Fibroblast of peridontal ligament (primary cell): ENCODE measurements around the gene CENPS.
"Not testable (repeated sequence)": the region's sequence is repeated elsewhere in the genome, so short reads cannot be mapped to it uniquely, and the experiment has no call there.

ENCODE experiments used
- DNase-seq: peaks from one replicate; pipeline ENCODE4 v3.0.0-alpha.2; 2010; ENCODE audit errors: extremely low read depth

Gene CENPS

GRCh38 chr1:10419351-10419750 lies 10.9 kb upstream of the CENPS start:
- no peak for DNase-seq

GRCh38 chr1:10421637-10422036 lies 8.6 kb upstream of the CENPS start:
- DNase-seq, result no peak

- DNase-seq, result peak; percentile 55
These were observed 6.2 kb upstream of the CENPS start for GRCh38 chr1:10424034-10424433.

DNA sequence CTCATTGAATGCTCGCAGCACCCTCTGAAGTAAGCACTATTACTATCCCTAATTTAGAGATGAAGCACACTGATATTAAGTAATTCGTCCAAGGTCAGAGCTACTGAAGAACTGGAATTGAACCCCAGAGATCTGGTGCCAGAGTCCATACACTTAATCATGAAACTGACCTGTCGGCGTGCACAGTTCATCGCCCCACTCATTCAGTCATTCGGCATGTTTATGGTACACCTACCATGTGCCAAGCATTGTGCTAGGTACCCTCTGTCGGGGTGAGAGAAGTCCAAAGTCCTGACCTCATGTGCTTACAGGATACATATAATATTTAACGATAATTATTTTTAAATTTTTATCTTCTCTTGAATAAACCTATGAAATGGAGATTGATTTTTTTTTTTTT lies 5.6 kb upstream of the CENPS start:
- DNase-seq, result no peak

GRCh38 chr1:10425826-10426534 lies 4.3 kb upstream of the CENPS start:
- not testable (repeated sequence) for DNase-seq

- DNase-seq, result not testable (repeated sequence)
These were observed 3.7 kb upstream of the CENPS start for GRCh38 chr1:10426535-10426848.

DNA sequence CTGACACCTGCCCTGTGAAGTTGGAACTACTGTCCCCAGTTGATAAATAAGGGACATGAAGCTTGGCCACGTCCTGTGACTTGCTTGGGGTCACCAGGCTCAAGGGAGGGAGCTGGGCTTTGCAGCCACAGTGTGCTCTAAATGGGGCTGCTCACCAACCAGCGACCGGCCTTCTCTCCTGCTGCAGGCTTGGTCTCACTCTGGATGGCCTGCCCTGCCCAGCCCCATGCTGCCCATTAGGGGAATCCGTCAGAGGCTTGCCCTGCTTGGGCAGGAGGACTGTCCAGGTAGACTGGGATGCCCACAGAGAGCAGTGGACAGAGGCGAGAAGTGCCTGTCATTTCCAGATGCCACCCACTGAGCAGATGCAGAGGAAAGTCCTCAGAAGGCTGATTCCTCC lies 1.2 kb upstream of the CENPS start:
- DNase-seq, result no peak

DNA sequence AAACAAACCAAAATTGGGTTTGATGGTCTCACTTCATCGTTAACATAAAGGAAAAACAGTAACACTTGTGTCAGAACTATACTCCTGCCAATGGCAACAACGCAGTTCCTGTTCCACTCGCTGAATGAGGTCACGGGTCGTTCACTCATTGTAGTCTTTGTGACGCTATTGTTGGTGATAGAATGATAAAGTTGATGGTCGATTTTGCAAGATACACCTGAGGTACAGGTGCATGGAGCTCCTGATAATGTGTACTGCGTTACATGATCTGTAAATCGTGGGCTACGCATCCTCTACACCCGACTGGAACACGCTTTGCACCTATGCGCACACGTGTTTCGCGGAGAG lies 391 bp upstream of the CENPS start:
- no peak for DNase-seq

DNA sequence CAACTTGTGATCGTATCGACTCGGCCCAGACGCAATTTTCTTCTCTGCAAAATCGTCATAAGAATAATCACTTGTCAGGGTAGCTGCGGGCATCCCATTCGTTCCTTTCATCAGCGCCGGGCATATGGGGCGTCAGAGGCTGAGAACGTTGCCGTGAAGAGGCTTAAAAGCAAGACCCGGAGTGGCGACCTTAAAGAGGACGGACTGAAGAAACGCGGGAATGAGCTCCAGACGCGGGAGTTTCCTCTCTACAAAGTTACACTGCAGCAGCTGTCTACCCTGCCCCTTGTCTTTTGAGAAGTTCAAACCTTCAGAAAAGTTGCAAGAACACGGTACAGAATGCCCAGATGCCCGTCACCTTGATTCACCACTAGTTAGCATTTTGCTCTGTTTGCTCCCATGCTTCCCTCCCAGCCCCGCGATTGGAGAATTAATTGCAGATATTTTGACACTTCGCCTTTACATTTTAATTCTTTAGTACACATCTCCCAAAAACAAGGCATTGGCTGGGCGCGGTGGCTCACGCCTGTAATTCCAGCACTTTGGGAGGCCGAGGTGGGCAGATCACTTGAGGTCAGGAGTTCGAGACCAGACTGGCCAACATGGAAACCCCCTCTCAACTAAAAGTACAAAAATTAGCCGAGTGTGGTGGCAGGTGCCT lies 967 bp downstream of the CENPS start:
- peak; percentile 51 for DNase-seq

DNA sequence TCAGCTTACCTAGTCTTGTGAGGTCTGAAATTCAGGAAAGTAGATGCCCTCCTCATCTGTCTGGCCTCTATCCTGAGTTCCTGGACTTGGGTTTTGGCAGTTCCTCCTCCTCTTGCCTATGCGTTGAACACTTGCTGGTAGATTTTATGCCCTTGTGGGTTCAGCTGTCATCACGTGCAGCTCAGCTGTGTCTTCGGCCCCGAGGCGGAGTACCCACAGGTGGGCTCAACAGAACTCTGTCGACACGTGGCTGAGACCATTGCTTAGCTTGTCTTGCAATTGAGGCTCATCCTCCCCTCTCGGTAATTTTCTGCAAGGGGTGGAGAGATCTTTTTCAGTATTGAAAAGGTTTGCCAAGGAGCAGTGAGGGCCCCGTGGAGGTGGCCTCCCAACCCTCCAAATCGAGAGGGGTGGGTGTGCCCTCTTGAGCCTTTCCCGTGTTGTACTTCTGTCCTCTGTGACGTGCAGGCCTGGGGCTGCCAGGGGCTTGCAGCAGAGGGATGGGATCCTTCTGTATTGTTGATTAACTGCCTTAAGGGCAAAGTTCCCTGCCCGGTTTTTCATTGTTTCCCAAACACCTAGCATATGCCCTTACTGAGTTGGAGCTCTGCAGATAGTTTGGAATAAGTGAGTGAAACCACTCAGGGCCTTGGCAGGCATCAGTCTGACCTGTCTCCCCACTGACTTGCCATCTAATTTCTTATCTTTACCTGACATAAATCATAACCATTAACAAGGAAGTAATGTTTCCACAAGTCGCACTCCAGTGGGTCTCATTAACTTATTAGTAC lies 2.9 kb downstream of the CENPS start:
- no peak for DNase-seq

- DNase-seq, result no peak
These were observed 3.6 kb downstream of the CENPS start for GRCh38 chr1:10433790-10434189.

GRCh38 chr1:10434590-10434989 lies 4.4 kb downstream of the CENPS start:
- DNase-seq, result no peak

GRCh38 chr1:10437052-10437451 lies 6.8 kb downstream of the CENPS start:
- DNase-seq, result no peak

GRCh38 chr1:10438677-10439163 lies 8.5 kb downstream of the CENPS start:
- no peak for DNase-seq

DNA sequence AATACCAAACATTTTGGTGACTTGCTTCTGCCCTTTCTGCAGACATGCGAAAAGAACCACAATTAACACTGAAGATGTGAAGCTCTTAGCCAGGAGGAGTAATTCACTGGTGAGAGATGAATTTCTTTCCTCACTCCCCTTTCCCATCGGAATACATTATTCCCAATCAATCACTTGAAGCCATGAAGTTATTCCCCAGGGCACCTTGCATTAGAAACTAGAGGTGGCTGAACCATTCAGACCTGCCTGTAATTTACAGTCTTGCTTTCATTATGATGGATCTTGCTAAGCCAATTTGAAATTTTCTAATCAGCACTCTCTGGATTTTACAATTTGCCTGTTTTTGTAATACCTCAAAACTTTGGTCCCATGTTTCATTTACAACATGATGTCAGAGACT lies 10.1 kb downstream of the CENPS start:
- no peak for DNase-seq

DNA sequence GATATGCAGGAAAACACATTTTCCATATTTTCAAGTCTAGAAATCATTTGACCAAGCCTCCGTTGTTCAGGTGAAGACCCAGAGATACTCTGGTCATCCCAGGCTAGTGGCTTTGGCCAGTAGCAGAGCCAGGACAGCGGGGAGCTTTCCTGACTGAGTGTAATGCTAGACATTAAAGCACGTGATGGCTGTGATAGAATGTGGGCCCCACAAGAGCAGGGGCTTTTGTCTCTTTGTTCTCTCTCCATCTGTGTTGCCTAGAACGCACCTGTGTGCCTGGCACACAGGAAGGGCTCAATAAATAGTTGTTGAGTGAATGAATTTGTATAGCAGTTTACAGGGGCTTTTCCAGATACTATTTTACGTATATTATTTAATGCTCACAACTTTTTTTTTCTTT lies 10.6 kb downstream of the CENPS start:
- no peak for DNase-seq

GRCh38 chr1:10444248-10444647 lies 14.0 kb downstream of the CENPS start:
- no peak for DNase-seq

GRCh38 chr1:10444795-10445397 lies 14.7 kb downstream of the CENPS start:
- no peak for DNase-seq

- no peak for DNase-seq
These were observed 16.7 kb downstream of the CENPS start for GRCh38 chr1:10446790-10447422.

DNA sequence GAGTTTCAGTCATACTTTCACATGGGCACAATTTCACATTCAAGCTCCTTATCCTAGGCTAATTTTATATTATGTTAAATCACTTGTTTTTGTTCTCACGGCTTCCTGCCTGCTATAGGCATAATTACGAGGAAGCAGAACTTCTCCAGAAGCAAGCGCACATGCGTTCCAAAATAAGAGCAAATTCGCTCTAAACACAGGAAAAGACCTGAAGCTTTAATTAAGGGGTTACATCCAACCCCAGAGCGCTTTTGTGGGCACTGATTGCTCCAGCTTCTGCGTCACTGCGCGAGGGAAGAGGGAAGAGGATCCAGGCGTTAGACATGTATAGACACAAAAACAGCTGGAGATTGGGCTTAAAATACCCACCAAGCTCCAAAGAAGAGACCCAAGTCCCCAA lies 19.5 kb downstream of the CENPS start, which contains the start of gene CORT:
Gene CORT (plus strand): TSS at position 281 of the 400 bp plus-strand sequence. CDS start 193 bp downstream, outside the sequence.
- DNase-seq, result peak; percentile 49

GRCh38 chr1:10450156-10450814 lies 20.1 kb downstream of the CENPS start:
- DNase-seq, result no peak
